IMR-90 (cell line): ENCODE results near the gene OR1J4. TPM values are rescaled to one million over a fixed set of nuclear protein-coding genes. Genes with fewer than 3 reads are reported as not detected.

Experiments used
- ATAC-seq: fragments of 200-7000 bp; cut with Tn5 transposase; 2 replicates; pipeline ENCODE4 v1.9.1; 2020; ENCODE audit warnings: low read depth, mild to moderate bottlenecking, moderate library complexity
- BruUV-seq: library from RNA; stranded (reverse); fragments of 400-500 nt; replicated peaks from 2 replicates; lab custom pipeline; 2021; lab: Mats Ljungman, UMichigan
- CTCF ChIA-PET: fragments of 300-600 bp; formaldehyde crosslinking; extraction: SDS; loops from one replicate; lab custom pipeline; 2021; ENCODE audit warnings: antibody characterized with exemption; lab: Yijun Ruan, JAX
- POLR2A ChIA-PET: fragments of 300-600 bp; sonication (Branson Sonifier 250); formaldehyde crosslinking; loops from one replicate; lab custom pipeline; 2022; ENCODE audit warnings: antibody characterized with exemption; ENCODE audit not compliant: unreplicated experiment; lab: Charles Lee
- DNase-seq: peaks from one replicate; pipeline ENCODE4 v3.0.0; 2013
- H2AFZ ChIP-seq: replicated peaks from 2 replicates; pipeline ENCODE3; 2013; ENCODE audit warnings: low read length, mild to moderate bottlenecking; ENCODE audit not compliant: poor library complexity
- H2AK5ac ChIP-seq: 2 replicates; pipeline ENCODE4 v1.6.1; 2013; ENCODE audit warnings: low read depth, low read length, inconsistent platforms
- H2AK9ac ChIP-seq: replicated peaks from 2 replicates; pipeline ENCODE3; 2013; ENCODE audit warnings: mild to moderate bottlenecking, low read depth, low read length, moderate library complexity; ENCODE audit not compliant: poor library complexity
- H2BK120ac ChIP-seq: 2 replicates; pipeline ENCODE4 v1.6.1; 2013; ENCODE audit warnings: low read depth, low read length, inconsistent platforms
- H2BK15ac ChIP-seq: 3 replicates; pipeline ENCODE4 v1.6.1; 2013; ENCODE audit warnings: low read depth, low read length, inconsistent platforms
- H2BK20ac ChIP-seq: 2 replicates; pipeline ENCODE4 v1.6.1; 2013; ENCODE audit warnings: low read depth, mild to moderate bottlenecking, inconsistent platforms, low read length, moderate library complexity
- H2BK5ac ChIP-seq: 2 replicates; pipeline ENCODE4 v1.6.1; 2013; ENCODE audit warnings: mild to moderate bottlenecking, low read depth, low read length, inconsistent platforms; ENCODE audit not compliant: poor library complexity, severe bottlenecking
- H3K14ac ChIP-seq: replicated peaks from 2 replicates; pipeline ENCODE4 v1.6.1; 2013; ENCODE audit warnings: low read depth, low read length, inconsistent platforms
- H3K18ac ChIP-seq: 2 replicates; pipeline ENCODE4 v1.6.1; 2013; ENCODE audit warnings: low read depth, low read length, control low read depth
- H3K23ac ChIP-seq: 2 replicates; pipeline ENCODE4 v1.6.1; 2013; ENCODE audit warnings: low read depth, low read length, inconsistent platforms
- H3K27ac ChIP-seq: 2 replicates; pipeline ENCODE4 v1.5.1; 2013; ENCODE audit warnings: mild to moderate bottlenecking, control low read depth, low read length; ENCODE audit not compliant: insufficient read depth
- H3K27me3 ChIP-seq: 2 replicates; pipeline ENCODE4 v1.6.1; 2013; ENCODE audit warnings: low read length; ENCODE audit not compliant: control insufficient read depth, insufficient read depth
- H3K36me3 ChIP-seq: 2 replicates; pipeline ENCODE4 v1.6.1; 2013; ENCODE audit warnings: low read length, mixed read lengths; ENCODE audit not compliant: control insufficient read depth, insufficient read depth
- H3K4ac ChIP-seq: 2 replicates; pipeline ENCODE4 v1.6.1; 2013; ENCODE audit warnings: low read depth, low read length, inconsistent platforms
- H3K4me1 ChIP-seq: 2 replicates; pipeline ENCODE4 v1.6.1; 2013; ENCODE audit warnings: low read length, mixed read lengths; ENCODE audit not compliant: control insufficient read depth, insufficient read depth
- H3K4me2 ChIP-seq: 2 replicates; pipeline ENCODE4 v1.6.1; 2013; ENCODE audit warnings: low read depth, mild to moderate bottlenecking, control low read depth, low read length, moderate library complexity
- H3K4me3 ChIP-seq: 2 replicates; pipeline ENCODE4 v1.5.1; 2013; ENCODE audit warnings: low read depth, mild to moderate bottlenecking, control low read depth, low read length, moderate library complexity; ENCODE audit not compliant: insufficient read depth
- H3K56ac ChIP-seq: 2 replicates; pipeline ENCODE4 v1.6.1; 2013; ENCODE audit warnings: low read length, inconsistent platforms; ENCODE audit not compliant: insufficient read depth; ENCODE audit errors: extremely low read depth
- H3K79me1 ChIP-seq, 2 experiments: 2 replicates each; pipeline ENCODE4 v1.6.1; 2013; ENCODE audit warnings: low read length in 2 of 2, inconsistent platforms in 1 of 2, low read depth in 1 of 2
- H3K9ac ChIP-seq: 2 replicates; pipeline ENCODE4 v1.6.1; 2013; ENCODE audit warnings: low read depth, low read length, control low read depth
- H3K9me1 ChIP-seq: 2 replicates; pipeline ENCODE4 v1.6.1; 2013; ENCODE audit warnings: low read length, inconsistent platforms; ENCODE audit not compliant: insufficient read depth
- H3K9me3 ChIP-seq: 2 replicates; pipeline ENCODE4 v1.6.1; 2013; ENCODE audit warnings: low read length; ENCODE audit not compliant: control insufficient read depth, insufficient read depth
- H4K20me1 ChIP-seq: 2 replicates; pipeline ENCODE4 v1.6.1; 2013; ENCODE audit warnings: low read length, inconsistent platforms; ENCODE audit not compliant: insufficient read depth
- H4K5ac ChIP-seq: 2 replicates; pipeline ENCODE4 v1.6.1; 2013; ENCODE audit warnings: mild to moderate bottlenecking, low read depth, low read length, control low read depth
- H4K8ac ChIP-seq, 2 experiments: 2 replicates each; pipeline ENCODE4 v1.6.1; 2013; ENCODE audit warnings: low read depth in 2 of 2, low read length in 2 of 2, control low read depth in 1 of 2, inconsistent platforms in 1 of 2
- H4K91ac ChIP-seq: 2 replicates; pipeline ENCODE4 v1.6.1; 2013; ENCODE audit warnings: low read depth, low read length, inconsistent platforms; ENCODE audit not compliant: insufficient read depth
- BHLHE40 ChIP-seq: fragments of 150-350 bp; IDR thresholded peaks from 2 replicates; pipeline ENCODE4 v1.6.1; 2016; ENCODE audit warnings: mild to moderate bottlenecking, low read depth, low read length
- FOS ChIP-seq: fragments of 150-350 bp; IDR thresholded peaks from 2 replicates; pipeline ENCODE4 v1.6.1; 2016; ENCODE audit warnings: low read depth, low read length
- MAFK ChIP-seq: IDR thresholded peaks from 2 replicates; pipeline ENCODE4 v1.6.1; 2012; ENCODE audit warnings: low read depth, low read length, improper control_type of control experiment
- MXI1 ChIP-seq: IDR thresholded peaks from 2 replicates; pipeline ENCODE4 v1.6.1; 2012; ENCODE audit warnings: low read depth, mild to moderate bottlenecking, low read length, moderate library complexity, borderline replicate concordance
- NFE2L2 ChIP-seq: fragments of 150-350 bp; IDR thresholded peaks from 2 replicates; pipeline ENCODE4 v1.6.1; 2016; ENCODE audit warnings: low read depth, mild to moderate bottlenecking, low read length
- RAD21 ChIP-seq: IDR thresholded peaks from 2 replicates; pipeline ENCODE4 v1.6.1; 2012; ENCODE audit warnings: low read length, improper control_type of control experiment
- RCOR1 ChIP-seq: IDR thresholded peaks from 2 replicates; pipeline ENCODE4 v1.6.1; 2012; ENCODE audit warnings: mild to moderate bottlenecking, low read length, improper control_type of control experiment; ENCODE audit not compliant: insufficient replicate concordance
- USF2 ChIP-seq: fragments of 150-350 bp; IDR thresholded peaks from 2 replicates; pipeline ENCODE4 v1.6.1; 2017; ENCODE audit warnings: mild to moderate bottlenecking, antibody characterized with exemption, low read length, low read depth
- WGBS, 2 experiments: methylation state at CpG; one replicate each; pipeline versions ENCODE4 v1.1.5 to v1.1.7; 2013; ENCODE audit warnings: missing lambda C conversion rate in 2 of 2; ENCODE audit not compliant: insufficient read length in 1 of 2; ENCODE audit errors: extremely low coverage in 2 of 2; 5-methylcytosine and 5-hydroxymethylcytosine counted together
- dilution Hi-C: fragments of 300-500 bp; cut with HindIII; formaldehyde crosslinking; loops from one replicate; pipeline ENCODE4 v1.14.3; 2018; ENCODE audit warnings: low sequenced_read_pairs; ENCODE audit not compliant: unreplicated experiment
- in situ Hi-C: fragments of 300-500 bp; cut with MboI; formaldehyde crosslinking; loops from 3 replicates; pipeline ENCODE4 v1.14.3; 2019; ENCODE audit warnings: low sequenced_read_pairs, inconsistent platforms, mixed read lengths
- intact Hi-C: fragments of 100-400 bp; cut with micrococcal nuclease; formaldehyde crosslinking; loops from 2 replicates; pipeline ENCODE4 v1.10.0; 2022
- polyA plus RNA-seq, 3 experiments: library from polyadenylated mRNA; depleted of rRNA; stranded (reverse); fragments of >200 nt; gene quantifications; 2 replicates each; pipeline ENCODE4 v1.2.3, GENCODE V29; 2012; ENCODE audit warnings: low replicate concordance in 1 of 3
- total RNA-seq: library from RNA; depleted of rRNA; stranded (reverse); fragments of >200 nt; gene quantifications from 2 replicates; pipeline ENCODE4 v1.2.3, GENCODE V29; 2012

The OR1J4 gene
- total and polyA plus RNA-seq, 2 of the 4 experiments (the other 2 are of a cell fraction) = not detected

DNA sequence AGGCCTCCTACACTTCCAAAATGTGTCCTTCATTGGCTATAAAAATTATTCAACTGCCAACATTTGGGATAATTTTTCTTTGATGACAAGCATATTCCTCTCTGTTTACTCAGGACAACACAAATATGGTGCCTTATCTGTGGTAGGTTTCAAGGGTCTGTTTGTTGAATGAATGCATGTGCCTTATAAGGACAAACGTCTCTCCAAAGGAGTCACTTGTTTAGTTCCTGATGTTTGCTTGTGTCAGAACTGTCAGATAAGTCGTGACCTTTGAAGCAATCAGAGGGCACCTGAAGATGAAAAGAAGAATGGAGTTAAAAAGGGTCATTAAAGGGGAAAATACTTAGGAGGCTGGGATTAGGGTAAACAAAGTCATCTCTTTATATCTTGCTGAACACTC, 12.0 kb upstream of the OR1J4 start:
- no peak overlapping the region for H4K5ac ChIP-seq
- no peaks in the 10 kb centered on the region for H4K20me1 ChIP-seq
- 0% methylated on average over 1 of the region's 2 CpGs; no CpG with 5 or more reads in 1 of the 2 experiments for WGBS, 2 experiments
- intact Hi-C loops = no loop called here
- H3K9ac ChIP-seq = no peak overlapping the region
- TF ChIP-seq BHLHE40 (no peak), USF2 (no peak), NFE2L2 (no peak), MXI1 (no peak), MAFK (no peak), RAD21 (no peak), RCOR1 (no peak), FOS (no peak)
- H3K14ac ChIP-seq = no peak overlapping the region
- no peak overlapping the region for H3K4me2 ChIP-seq
- no peaks in the 10 kb centered on the region for H3K9me3 ChIP-seq
- no peak overlapping the region for H3K27ac ChIP-seq
- in situ Hi-C loops = no loop called here
- no peak overlapping the region for H2AK5ac ChIP-seq
- no peak overlapping the region for H3K18ac ChIP-seq
- no peak overlapping the region for H2BK15ac ChIP-seq
- H3K9me1 ChIP-seq = no peaks in the 10 kb centered on the region
- no peak overlapping the region for H4K8ac ChIP-seq
- DNase-seq = no peak
- no peak overlapping the region for H2BK20ac ChIP-seq
- H3K56ac ChIP-seq = no peak overlapping the region
- no peaks in the 10 kb centered on the region for H3K4me1 ChIP-seq
- no peak overlapping the region for H3K4me3 ChIP-seq
- no peak for ATAC-seq
- H3K79me1 ChIP-seq = no peaks in the 10 kb centered on the region
- no peak overlapping the region for H2AFZ ChIP-seq
- no peak overlapping the region for H2BK5ac ChIP-seq
- H3K27me3 ChIP-seq = peaks cover 11% of the 10 kb centered on the region
- no peak overlapping the region for H3K4ac ChIP-seq
- dilution Hi-C loops = no loop called here
- no peak overlapping the region for H2BK120ac ChIP-seq
- CTCF ChIA-PET = no interaction called here
- POLR2A ChIA-PET = no interaction called here
- no peak overlapping the region for H3K23ac ChIP-seq
- H4K91ac ChIP-seq = no peak overlapping the region
- no peak overlapping the region for H2AK9ac ChIP-seq
- no TSS peak for BruUV-seq
- no peaks in the 10 kb centered on the region for H3K36me3 ChIP-seq
